ENCODE measurements around the gene KLHL21. TPM values are rescaled to one million over a fixed set of nuclear protein-coding genes. Genes with fewer than 3 reads are reported as not detected.

KLHL21 gene
- total and polyA plus RNA-seq, 9 of the 15 experiments (the other 6 are each of a cell fraction or from before 2014, with no cell fraction given), result 2.1 to 42.1 (median 17.5) TPM

GRCh38 chr1:6554031-6554906, 48.4 kb downstream of the KLHL21 start, which contains the start of gene NOL9 (continued):
- TF ChIP-seq, protein P1, sequence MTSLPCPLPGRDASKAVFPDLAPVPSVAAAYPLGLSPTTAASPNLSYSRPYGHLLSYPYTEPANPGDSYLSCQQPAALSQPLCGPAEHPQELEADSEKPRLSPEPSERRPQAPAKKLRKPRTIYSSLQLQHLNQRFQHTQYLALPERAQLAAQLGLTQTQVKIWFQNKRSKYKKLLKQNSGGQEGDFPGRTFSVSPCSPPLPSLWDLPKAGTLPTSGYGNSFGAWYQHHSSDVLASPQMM (CRISPR knock-in tag; IDR thresholded peaks at IDR 0.05), result no peak
- TF ChIP-seq HCFC1 (IDR thresholded peaks at IDR 0.05; ENCODE audit: low read depth, low read length) (peak; percentile 80), RBBP5 (IDR thresholded peaks at IDR 0.05; ENCODE audit: borderline replicate concordance, insufficient read depth, low read length, poor library complexity, severe bottlenecking) (peak; percentile 100), CHCHD3 (CRISPR knock-in tag; IDR thresholded peaks at IDR 0.05) (no peak), BRF1 (IDR thresholded peaks at IDR 0.05; ENCODE audit: borderline replicate concordance, extremely low read depth, insufficient read length) (no peak), KLF13 (tag; IDR thresholded peaks at IDR 0.05; ENCODE audit: borderline replicate concordance, low read depth) (peak; percentile 44; the same call in 1 of the 2 replicates), MGA (IDR thresholded peaks at IDR 0.05) (no peak), TGIF2 (CRISPR knock-in tag; IDR thresholded peaks at IDR 0.05) (peak; percentile 85; the same call in 1 of the 2 replicates), TCF7L2 (IDR thresholded peaks at IDR 0.05; ENCODE audit: low read depth, low read length) (no peak), ETV6 (IDR thresholded peaks at IDR 0.05; ENCODE audit: borderline replicate concordance in 1 of 2, low read depth in 2 of 2, low read length in 1 of 2) (no peak), ETV6 (CRISPR knock-in tag; IDR thresholded peaks at IDR 0.05; ENCODE audit: borderline replicate concordance) (0 out of 2 replicates have a peak, but pooled peaks have one; percentile 25), ZNF830 (CRISPR knock-in tag; IDR thresholded peaks at IDR 0.05) (peak; percentile 63; the same call in 1 of the 2 replicates), SREBF2 (CRISPR knock-in tag; IDR thresholded peaks at IDR 0.05) (no peak), MCM2 (IDR thresholded peaks at IDR 0.05; ENCODE audit: low read depth) (no peak)
